HG03097 (cell line): ENCODE measurements around the gene C2CD3.

Experiments used
- ATAC-seq: cut with Tn5 transposase; IDR thresholded peaks from one replicate; pipeline ENCODE4 v1.9.1; 2021; ENCODE audit not compliant: unreplicated experiment, low FRiP score

Gene C2CD3

GRCh38 chr11:74008373-74009229, 162.2 kb downstream of the C2CD3 start, which contains the start of gene UCP3:
TSS of gene UCP3 (minus strand) at chr11:74009085. CDS start at chr11:74007042, 2,043 bp downstream.
- ATAC-seq, result no peak

- no peak for ATAC-seq
Measured at GRCh38 chr11:74007691-74008372, 163.0 kb downstream of the C2CD3 start.

- ATAC-seq, result no peak
Measured at GRCh38 chr11:74006743-74007304, 164.0 kb downstream of the C2CD3 start.

- no peak for ATAC-seq
Measured at GRCh38 chr11:74005721-74006517, 164.9 kb downstream of the C2CD3 start.

DNA sequence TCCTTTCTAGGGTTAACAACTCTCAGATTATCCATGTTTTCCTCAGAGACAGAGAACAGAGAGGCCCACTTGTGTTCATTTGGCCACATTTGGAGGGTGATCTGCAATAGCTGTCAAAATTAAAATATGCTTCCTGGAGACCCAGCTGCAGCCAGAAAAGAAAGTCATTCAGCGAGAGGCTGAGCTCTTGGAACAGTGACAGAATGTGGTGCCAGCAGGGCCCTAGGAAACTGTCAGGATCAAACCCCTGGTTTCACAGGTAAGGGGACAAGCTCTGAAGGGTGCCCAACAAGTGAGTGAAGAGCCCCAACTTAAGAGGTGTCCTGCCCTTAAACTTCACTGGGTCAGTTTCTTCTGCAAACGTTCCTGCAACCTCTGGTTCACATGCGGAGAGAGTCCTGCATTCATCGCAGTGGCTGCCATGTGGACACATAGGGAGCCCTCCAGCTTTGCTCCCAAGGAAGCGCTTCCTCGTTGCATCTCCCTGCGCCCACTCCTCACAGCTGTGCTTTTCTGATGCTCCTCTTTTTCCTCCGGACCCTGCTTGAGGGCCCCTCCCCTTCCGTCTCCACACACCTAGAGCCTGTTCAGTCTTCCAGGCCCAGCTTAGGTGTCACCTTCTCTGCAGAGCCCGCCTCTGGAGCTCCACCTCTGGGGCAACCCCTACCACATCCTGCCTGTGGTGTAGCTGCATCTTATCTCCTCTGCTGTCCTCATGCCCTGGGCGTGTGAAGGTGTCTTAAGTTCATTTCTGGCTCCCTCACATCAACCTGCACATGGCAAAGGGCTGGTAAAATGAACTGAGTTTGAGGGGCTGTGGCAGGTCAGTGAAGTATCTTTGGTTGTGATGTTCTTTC, 165.8 kb downstream of the C2CD3 start:
- no peak for ATAC-seq

DNA sequence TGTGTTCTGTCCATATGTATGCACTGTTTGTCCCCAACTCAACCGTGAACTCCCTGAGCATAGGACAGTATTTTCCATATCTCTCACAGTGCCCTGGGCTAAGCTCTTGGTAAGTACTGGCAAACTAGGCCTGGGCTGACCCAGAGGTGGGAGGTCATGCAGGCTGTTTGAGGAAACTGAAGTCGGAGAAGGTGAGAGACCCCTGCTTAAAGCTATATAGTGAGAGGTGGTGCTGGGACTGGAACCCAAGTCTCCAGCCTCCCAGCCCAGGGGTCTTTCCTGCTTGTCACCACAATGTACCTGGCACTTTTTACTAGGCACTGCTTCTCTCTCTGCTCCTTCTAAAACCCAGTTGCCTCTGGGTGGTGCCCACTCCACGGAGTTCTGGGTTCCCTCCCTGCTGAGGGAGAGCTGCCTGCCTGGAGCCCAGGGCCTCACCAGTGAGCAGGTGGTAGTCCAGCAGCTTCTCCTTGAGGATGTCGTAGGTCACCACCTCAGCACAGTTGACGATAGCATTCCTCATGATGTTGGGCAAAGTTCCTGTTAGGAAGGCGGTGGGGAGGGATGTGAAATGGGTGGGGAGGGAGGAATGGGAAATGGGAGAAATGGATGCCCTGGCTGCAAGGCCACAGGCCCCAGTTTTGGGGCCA, 166.6 kb downstream of the C2CD3 start:
- no peak for ATAC-seq

DNA sequence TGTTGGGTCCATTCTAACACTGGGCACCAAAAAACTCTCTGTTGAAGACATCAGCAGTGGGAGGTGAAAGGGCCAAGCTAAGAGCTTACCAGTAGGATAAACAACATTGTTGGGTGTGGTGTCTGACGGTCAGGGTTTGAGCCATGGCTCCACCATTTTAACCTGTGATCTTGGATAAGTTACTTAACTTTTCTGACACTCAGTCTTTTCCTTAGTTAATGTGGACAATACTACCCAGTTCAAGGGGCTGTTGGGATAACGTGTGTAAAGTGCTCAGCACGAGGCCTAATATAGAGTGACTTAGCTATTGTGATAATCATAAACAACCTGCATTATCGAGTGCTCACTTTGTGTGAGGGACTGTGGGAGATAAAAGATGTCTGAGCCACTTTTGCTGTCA, 168.0 kb downstream of the C2CD3 start:
- no peak for ATAC-seq

- ATAC-seq, result no peak
Measured at GRCh38 chr11:74001822-74002286, 168.9 kb downstream of the C2CD3 start.

DNA sequence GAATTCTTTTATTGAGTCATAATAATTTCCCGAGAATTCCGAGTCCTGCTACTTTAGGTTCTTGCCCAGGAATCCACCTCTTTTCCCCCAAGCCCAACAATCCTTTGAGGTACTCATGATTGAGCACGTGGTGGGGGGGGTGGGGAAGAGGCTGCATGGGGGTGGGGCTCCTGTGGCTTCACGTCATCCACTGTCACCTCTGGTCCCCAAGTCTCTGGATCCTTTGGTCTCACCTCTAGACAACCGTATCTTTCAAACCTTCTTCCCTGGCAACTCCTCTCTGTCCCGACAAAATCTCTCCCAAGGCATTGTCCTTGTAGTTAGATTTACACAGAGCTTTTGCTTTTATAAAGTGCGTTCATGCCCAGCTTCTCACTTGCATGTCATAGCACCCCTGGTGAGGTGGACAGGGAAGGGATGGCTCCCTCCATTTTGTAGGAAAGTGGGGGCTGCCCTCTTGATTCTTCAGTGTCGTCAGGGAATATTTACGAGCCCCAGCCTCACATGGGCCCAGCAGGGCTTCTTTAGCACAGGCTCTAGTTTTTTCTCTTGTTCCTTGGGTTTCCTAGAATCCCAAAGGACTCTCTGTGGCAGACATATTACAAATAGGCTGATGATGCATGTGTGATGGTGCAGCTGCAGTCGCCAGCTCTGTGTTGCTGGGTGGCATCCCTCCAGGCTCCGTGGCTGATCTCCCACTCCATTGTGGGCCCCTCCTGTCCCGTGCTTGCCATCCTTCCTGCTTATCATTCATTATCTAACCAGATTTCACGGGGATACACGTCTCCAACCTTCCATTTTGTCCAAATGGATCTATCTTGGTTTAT, 170.3 kb downstream of the C2CD3 start:
- ATAC-seq, result no peak

- no peak for ATAC-seq
Measured at GRCh38 chr11:73999581-74000306, 171.1 kb downstream of the C2CD3 start.

DNA sequence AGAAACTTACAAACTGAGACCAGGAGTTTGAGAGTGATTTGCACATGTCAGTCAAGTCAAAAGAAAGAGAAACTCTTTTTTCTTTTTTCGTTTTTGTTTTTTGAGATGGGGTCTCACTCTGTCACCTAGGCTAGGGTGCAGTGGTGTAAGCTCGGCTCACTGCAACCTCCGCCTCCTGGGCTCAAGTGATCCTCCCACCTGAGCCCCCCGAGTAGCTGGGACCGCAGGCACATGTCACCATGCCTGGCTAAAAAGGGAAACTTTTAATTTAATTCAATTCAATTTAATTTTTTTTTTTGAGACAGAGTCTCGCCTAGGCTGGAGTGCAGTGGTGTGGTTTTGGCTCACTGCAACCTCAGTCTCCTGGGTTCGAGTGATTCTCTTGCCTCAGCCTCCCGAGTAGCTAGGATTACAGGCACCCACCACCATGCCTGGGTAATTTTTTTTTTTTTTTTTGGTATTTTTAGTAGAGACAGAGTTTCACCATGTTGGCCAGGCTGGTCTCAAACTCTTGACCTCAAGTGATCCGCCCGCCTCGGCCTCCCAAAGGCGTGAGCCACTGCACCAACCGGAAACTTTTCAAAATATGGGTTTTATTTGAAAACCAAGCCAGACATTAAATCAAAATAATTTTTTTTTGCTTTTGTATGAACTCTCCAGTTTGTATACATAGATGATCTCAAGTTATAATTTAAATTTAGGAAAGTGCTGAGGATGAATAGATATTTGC, 171.8 kb downstream of the C2CD3 start:
- ATAC-seq, result no peak

- no peak for ATAC-seq
Measured at GRCh38 chr11:73997120-73997770, 173.6 kb downstream of the C2CD3 start.

DNA sequence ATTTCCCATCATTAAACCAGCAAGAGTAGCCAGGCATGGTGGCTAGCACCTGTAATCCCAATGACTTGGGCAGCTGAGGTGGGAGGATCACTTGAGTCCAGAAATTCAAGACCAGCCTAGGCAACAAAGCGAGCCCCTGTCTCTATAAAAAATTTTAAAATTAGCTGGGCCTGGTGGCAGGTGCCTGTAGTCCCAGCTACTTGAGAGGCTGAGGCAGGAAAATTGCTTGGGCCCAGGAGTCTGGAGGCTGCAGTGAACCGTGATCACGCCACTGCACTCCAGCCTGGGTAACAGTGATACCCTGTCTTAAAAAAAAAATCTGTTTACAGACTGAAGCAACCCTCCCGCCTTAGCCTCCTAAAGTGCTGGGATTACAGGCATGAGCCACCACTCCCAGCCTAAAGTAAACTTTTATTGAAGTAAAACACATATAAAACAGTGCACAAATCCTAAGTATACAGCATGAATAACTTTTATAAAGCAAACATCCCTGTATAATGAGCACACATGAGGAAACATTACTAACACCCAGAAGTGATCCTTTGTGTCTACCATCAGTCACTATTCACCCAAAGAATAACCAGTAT, 174.5 kb downstream of the C2CD3 start:
- no peak for ATAC-seq

- ATAC-seq, result no peak
Measured at GRCh38 chr11:73995731-73996130, 175.1 kb downstream of the C2CD3 start.

DNA sequence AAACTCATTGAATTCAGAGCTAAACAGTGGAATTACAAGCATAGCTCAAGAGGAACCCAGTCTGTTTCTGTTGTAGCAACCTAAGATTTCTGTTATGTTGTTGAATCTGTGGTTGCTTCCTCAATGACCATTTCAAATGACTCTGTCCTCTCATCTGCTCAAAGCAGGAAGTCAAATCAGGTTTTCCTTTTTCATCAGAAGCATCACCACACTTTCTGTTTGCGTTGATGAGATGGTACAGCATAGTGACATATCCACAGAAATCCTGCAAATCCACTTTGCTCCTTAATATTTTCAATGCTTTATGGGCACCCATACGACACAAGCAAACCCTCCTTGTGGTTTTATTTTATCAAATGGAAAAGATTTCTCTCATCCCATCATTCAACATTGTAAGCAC, 175.6 kb downstream of the C2CD3 start:
- ATAC-seq, result no peak

- no peak for ATAC-seq
Measured at GRCh38 chr11:73991471-73992006, 179.3 kb downstream of the C2CD3 start.
